Cardiac muscle cell (in vitro differentiated cells and primary cell): Measurements from ENCODE around the gene HOXC13. TPM values are rescaled to one million over a fixed set of nuclear protein-coding genes. Genes with fewer than 3 reads are reported as not detected.

ENCODE experiments used
- DNase-seq, 2 donors: peaks; one replicate each; pipeline versions ENCODE4 v3.0.0 to v3.0.0-alpha.2; 2010 to 2017; ENCODE audit warnings: low read depth in 1 of 2, low spot score in 1 of 2
- H3K27ac ChIP-seq: fragments of 200-600 bp; sonication (generic); 2 replicates; pipeline ENCODE4 v1.5.1; 2016
- H3K27me3 ChIP-seq: fragments of 200-600 bp; sonication (generic); 2 replicates; pipeline ENCODE4 v1.6.0; 2016; ENCODE audit warnings: control low read depth
- H3K36me3 ChIP-seq: fragments of 200-600 bp; sonication (generic); 2 replicates; pipeline ENCODE4 v1.5.1; 2016; ENCODE audit warnings: control low read depth
- H3K4me1 ChIP-seq: fragments of 200-600 bp; sonication (generic); 2 replicates; pipeline ENCODE4 v1.8.1; 2017; ENCODE audit warnings: low read depth, mild to moderate bottlenecking, mixed run types
- H3K4me3 ChIP-seq: fragments of 200-600 bp; sonication (generic); 2 replicates; pipeline ENCODE4 v1.5.1; 2016; ENCODE audit warnings: mild to moderate bottlenecking
- H3K9me3 ChIP-seq: fragments of 200-600 bp; sonication (generic); 2 replicates; pipeline ENCODE4 v1.5.1; 2017; ENCODE audit warnings: low read depth, mild to moderate bottlenecking, control low read depth
- polyA plus RNA-seq: library from polyadenylated mRNA; unstranded; fragments of >200 nt; fragmentation: Nextera tagmentation; extraction: Ambion mirVana; gene quantifications from 2 replicates; pipeline ENCODE4 v1.2.1, GENCODE V29; 2016
- total RNA-seq: library from RNA; depleted of rRNA; stranded (reverse); fragments of >200 nt; gene quantifications from 2 replicates; pipeline ENCODE4 v1.2.3, GENCODE V29; 2016
- TF ChIP-seq, protein P1 (sequence below): IDR thresholded peaks from 2 replicates; pipeline ENCODE4 v1.5.1; 2012; ENCODE audit warnings: low read depth, mild to moderate bottlenecking, low read length

The HOXC13 gene
- total and polyA plus RNA-seq, 2 experiments from 2014 or later, result not detected

DNA sequence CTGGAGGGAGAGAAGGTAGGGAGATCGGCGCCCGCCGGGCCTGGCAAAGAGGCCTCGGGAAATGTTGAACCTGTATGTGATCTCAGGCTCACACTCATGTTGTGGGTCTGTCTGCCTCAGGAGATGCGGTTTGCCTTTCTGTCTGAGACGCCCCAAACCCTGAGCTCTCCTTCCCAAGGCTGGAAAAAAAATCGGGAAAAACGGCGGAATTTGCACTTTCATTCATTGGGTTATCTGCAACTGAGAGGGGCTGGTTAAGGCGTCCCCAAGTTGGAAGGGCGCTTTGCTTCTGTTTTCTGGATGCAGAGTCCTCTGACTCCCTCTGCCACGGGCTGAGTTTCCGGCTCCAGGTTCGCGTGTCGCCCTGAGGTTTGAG lies 56.4 kb downstream of the HOXC13 start:
- H3K27me3 ChIP-seq, result peaks cover 100% of the 10 kb centered on the region
- H3K4me1 ChIP-seq, result no peaks in the 10 kb centered on the region
- no peaks in the 10 kb centered on the region for H3K9me3 ChIP-seq
- TF ChIP-seq, protein P1, sequence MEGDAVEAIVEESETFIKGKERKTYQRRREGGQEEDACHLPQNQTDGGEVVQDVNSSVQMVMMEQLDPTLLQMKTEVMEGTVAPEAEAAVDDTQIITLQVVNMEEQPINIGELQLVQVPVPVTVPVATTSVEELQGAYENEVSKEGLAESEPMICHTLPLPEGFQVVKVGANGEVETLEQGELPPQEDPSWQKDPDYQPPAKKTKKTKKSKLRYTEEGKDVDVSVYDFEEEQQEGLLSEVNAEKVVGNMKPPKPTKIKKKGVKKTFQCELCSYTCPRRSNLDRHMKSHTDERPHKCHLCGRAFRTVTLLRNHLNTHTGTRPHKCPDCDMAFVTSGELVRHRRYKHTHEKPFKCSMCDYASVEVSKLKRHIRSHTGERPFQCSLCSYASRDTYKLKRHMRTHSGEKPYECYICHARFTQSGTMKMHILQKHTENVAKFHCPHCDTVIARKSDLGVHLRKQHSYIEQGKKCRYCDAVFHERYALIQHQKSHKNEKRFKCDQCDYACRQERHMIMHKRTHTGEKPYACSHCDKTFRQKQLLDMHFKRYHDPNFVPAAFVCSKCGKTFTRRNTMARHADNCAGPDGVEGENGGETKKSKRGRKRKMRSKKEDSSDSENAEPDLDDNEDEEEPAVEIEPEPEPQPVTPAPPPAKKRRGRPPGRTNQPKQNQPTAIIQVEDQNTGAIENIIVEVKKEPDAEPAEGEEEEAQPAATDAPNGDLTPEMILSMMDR, result no peak
- no peaks in the 10 kb centered on the region for H3K36me3 ChIP-seq
- DNase-seq, result no peak
- H3K27ac ChIP-seq, result no peak overlapping the region
- no peak overlapping the region for H3K4me3 ChIP-seq

DNA sequence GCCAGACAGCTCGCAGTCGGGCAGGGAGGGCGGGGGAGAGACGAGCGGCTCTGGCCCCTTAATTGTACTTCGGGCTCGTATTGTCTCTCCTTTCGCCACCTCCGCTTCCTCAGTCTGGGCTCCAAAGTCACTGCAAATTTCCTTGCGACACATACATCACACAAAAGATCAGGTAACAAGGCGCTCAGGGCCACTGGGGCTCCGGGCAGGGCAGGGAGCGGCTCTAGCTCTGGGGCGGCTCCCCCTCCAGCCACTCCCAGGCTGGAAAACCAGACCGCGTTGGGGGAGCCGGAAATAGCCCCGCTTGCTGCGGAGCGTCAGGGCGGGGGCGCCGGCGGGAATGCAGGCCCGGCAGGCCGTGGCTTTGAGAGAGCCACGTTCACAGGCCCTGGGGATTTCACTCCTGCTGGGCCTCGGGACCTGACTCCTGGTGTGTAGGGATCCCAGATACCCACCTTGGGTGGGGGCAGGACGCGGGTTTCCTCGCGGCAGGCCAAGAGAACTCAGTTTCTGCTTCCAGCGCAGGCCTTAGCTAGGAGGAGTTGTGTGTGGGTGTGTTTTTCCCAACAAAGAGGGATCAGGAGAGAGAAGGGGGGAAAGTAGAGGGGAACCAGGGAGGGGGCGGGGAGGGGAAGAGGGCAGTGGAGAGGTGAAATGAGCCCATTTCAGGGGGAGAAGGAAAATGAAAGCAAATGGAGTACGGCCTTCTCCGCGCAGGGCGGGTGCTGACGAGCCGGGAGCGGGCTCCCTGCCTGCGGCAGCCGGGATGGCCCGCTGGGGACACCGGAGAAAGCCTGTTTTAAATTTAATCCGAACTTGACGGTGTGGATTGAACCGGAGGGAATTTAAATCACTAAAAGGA lies 57.0 kb downstream of the HOXC13 start:
- H3K9me3 ChIP-seq, result no peaks in the 10 kb centered on the region
- TF ChIP-seq, protein P1, result no peak
- peak overlapping the region; percentile 6 for H3K4me3 ChIP-seq
- H3K4me1 ChIP-seq, result no peaks in the 10 kb centered on the region
- no peaks in the 10 kb centered on the region for H3K36me3 ChIP-seq
- H3K27me3 ChIP-seq, result peaks cover 100% of the 10 kb centered on the region
- no peak overlapping the region for H3K27ac ChIP-seq
- no peak for DNase-seq

Other genes with a start within 250 kb of the HOXC13 start
- gene CALCOCO1, start 211.4 kb upstream of the HOXC13 start, total RNA-seq, result 116 and 187 TPM in 2 replicates
- gene CALCOCO1, start 211.4 kb upstream of the HOXC13 start, polyA plus RNA-seq, result 128 and 176 TPM in 2 replicates
- not detected in 2 replicates for gene CISTR, start 186.9 kb upstream of the HOXC13 start, total RNA-seq
- gene CISTR, start 186.9 kb upstream of the HOXC13 start, polyA plus RNA-seq, result 0.34 and 0.55 TPM in 2 replicates
- not detected in 2 replicates for gene HOXC12, start 16.1 kb downstream of the HOXC13 start, total RNA-seq
- gene HOXC12, start 16.1 kb downstream of the HOXC13 start, polyA plus RNA-seq, result not detected in 2 replicates
- not detected in 2 replicates for gene HOXC11, start 34.3 kb downstream of the HOXC13 start, total RNA-seq
- not detected in 2 replicates for gene HOXC11, start 34.3 kb downstream of the HOXC13 start, polyA plus RNA-seq
- gene HOTAIR, start 36.1 kb downstream of the HOXC13 start, total RNA-seq, result not detected in 2 replicates
- gene HOTAIR, start 36.1 kb downstream of the HOXC13 start, polyA plus RNA-seq, result not detected in 2 replicates
- gene HOXC10, start 46.3 kb downstream of the HOXC13 start, total RNA-seq, result not detected in 2 replicates
- gene HOXC10, start 46.3 kb downstream of the HOXC13 start, polyA plus RNA-seq, result not detected in 2 replicates
- not detected in 2 replicates for gene HOXC9, start 61.3 kb downstream of the HOXC13 start, total RNA-seq
- not detected in 2 replicates for gene HOXC9, start 61.3 kb downstream of the HOXC13 start, polyA plus RNA-seq
- 0.06 TPM in 1 of 2 replicates, not detected in the other for gene HOXC8, start 70.2 kb downstream of the HOXC13 start, total RNA-seq
- gene HOXC8, start 70.2 kb downstream of the HOXC13 start, polyA plus RNA-seq, result not detected in 2 replicates
- not detected in 2 replicates for gene HOXC6, start 89.6 kb downstream of the HOXC13 start, total RNA-seq
- gene HOXC6, start 89.6 kb downstream of the HOXC13 start, polyA plus RNA-seq, result not detected in 2 replicates
- gene HOXC5, start 94.2 kb downstream of the HOXC13 start, total RNA-seq, result not detected in 2 replicates
- gene HOXC5, start 94.2 kb downstream of the HOXC13 start, polyA plus RNA-seq, result not detected in 2 replicates
- gene HOXC4, start 115.0 kb downstream of the HOXC13 start, total RNA-seq, result not detected in 2 replicates
- gene HOXC4, start 115.0 kb downstream of the HOXC13 start, polyA plus RNA-seq, result 0.37 TPM in 1 of 2 replicates, not detected in the other